ENCODE data around the gene KLHL17. TPM values are rescaled to one million over a fixed set of nuclear protein-coding genes. Genes with fewer than 3 reads are reported as not detected.

Gene KLHL17
- total RNA-seq, 1 experiment from 2014 or later: 66.9 TPM

DNA sequence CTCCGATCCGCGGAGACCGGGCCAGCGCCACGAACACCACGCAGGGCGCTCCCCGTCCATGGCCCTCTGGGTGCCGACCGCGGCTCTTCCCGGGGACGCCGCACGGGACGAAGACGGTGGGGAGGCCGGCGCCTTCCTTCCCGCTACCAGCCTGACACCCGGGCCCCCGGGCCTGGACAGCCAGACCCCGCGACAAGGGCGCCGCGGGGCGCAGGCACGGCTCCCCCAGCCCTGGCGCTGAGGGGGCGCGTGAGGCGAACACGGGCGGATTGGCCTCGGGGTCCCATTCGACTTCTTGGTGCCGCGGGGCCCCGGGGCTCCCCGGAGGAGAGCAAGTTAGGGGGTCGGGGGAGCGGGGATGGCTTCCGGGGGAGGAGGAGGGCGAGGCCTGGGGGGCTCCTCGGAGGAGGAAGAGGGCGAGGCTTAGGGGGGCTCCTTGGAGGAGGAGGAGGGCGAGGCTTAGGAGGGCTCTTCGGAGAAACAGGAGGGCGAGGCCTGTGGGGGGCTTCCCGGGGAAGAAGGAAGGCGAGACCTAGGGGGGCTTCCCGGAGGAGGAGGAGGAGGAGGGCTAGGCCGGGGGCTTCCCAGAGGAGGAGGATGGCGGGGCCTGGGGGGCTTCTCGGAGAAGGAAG lies 537 bp upstream of the KLHL17 start:
- peak overlapping the region; percentile 66 for H3K4me3 Mint-ChIP-seq
- no peaks in the 10 kb centered on the region for H3K9me3 Mint-ChIP-seq
- peaks cover 17% of the 10 kb centered on the region for H3K36me3 Mint-ChIP-seq
- TF ChIP-seq ZNF416 (CRISPR knock-in tag; IDR thresholded peaks at IDR 0.05) (no peak), TEAD4 (CRISPR knock-in tag; IDR thresholded peaks at IDR 0.05) (no peak), FOXK1 (CRISPR knock-in tag; IDR thresholded peaks at IDR 0.05) (no peak), GRHL2 (CRISPR knock-in tag; IDR thresholded peaks at IDR 0.05; ENCODE audit: insufficient replicate concordance, severe bottlenecking) (no peak), ZNF121 (CRISPR knock-in tag; IDR thresholded peaks at IDR 0.05) (peak; percentile 91), RELA (CRISPR knock-in tag; IDR thresholded peaks at IDR 0.05; ENCODE audit: borderline replicate concordance) (no peak)
- TF ChIP-seq, protein P1, sequence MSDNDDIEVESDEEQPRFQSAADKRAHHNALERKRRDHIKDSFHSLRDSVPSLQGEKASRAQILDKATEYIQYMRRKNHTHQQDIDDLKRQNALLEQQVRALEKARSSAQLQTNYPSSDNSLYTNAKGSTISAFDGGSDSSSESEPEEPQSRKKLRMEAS (CRISPR knock-in tag; IDR thresholded peaks at IDR 0.05): no peak
- TF ChIP-seq, protein P2, sequence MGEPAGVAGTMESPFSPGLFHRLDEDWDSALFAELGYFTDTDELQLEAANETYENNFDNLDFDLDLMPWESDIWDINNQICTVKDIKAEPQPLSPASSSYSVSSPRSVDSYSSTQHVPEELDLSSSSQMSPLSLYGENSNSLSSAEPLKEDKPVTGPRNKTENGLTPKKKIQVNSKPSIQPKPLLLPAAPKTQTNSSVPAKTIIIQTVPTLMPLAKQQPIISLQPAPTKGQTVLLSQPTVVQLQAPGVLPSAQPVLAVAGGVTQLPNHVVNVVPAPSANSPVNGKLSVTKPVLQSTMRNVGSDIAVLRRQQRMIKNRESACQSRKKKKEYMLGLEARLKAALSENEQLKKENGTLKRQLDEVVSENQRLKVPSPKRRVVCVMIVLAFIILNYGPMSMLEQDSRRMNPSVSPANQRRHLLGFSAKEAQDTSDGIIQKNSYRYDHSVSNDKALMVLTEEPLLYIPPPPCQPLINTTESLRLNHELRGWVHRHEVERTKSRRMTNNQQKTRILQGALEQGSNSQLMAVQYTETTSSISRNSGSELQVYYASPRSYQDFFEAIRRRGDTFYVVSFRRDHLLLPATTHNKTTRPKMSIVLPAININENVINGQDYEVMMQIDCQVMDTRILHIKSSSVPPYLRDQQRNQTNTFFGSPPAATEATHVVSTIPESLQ (CRISPR knock-in tag; IDR thresholded peaks at IDR 0.05): no peak
- peaks cover 14% of the 10 kb centered on the region for H3K4me1 Mint-ChIP-seq
- ChIA-PET POLR2A (interaction anchor here (1.0 kb wide), 1 partner anchor 17 kb away, joined by 3 read pairs; no protein-coding TSS in a partner anchor), CTCF (interaction anchor here (1.1 kb wide), 1 partner anchor 11 kb away, joined by 7 read pairs; no protein-coding TSS in a partner anchor)
- ATAC-seq (peak; percentile 3; the same call in 1 of the 2 replicates), DNase-seq (ENCODE audit: low spot score) (no peak)
- H3K27me3 Mint-ChIP-seq (ENCODE audit: low read depth): peaks cover 9% of the 10 kb centered on the region
- H3K27ac Mint-ChIP-seq: no peak overlapping the region

DNA sequence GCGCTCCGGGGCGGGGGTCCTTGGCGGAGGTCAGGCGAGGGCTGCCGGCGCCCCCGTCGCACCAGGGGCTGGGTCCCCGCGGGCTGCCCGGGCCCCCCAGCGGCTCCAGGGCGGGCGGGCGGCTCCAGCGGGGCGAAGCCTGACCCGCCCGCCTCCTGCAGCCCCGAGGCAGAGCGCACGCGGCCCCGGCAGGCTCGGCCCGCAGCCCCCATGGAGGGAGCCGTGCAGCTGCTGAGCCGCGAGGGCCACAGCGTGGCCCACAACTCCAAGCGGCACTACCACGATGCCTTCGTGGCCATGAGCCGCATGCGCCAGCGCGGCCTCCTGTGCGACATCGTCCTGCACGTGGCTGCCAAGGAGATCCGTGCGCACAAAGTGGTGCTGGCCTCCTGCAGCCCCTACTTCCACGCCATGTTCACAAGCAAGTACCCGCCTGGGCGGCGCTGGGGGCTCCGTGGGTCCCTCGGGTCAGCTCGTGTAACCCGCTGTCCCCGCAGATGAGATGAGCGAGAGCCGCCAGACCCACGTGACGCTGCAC lies 817 bp downstream of the KLHL17 start:
- DNase-seq (ENCODE audit: low spot score): no peak
- Mint-ChIP-seq H3K4me1 (peaks cover 14% of the 10 kb centered on the region), H3K9me3 (no peaks in the 10 kb centered on the region), H3K27ac (no peak overlapping the region), H3K4me3 (peak overlapping the region; percentile 58), H3K36me3 (peaks cover 7% of the 10 kb centered on the region), H3K27me3 (ENCODE audit: low read depth) (peaks cover 9% of the 10 kb centered on the region)
- ChIA-PET CTCF (interaction anchor here (0.9 to 1.6 kb wide), 3 partner anchors 9 to 103 kb away, joined by 3 read pairs; no protein-coding TSS in a partner anchor), POLR2A (no interaction called here)
- peak; percentile 3; the same call in 1 of the 2 replicates for ATAC-seq
- no peak for TF ChIP-seq ZNF232 (CRISPR knock-in tag; IDR thresholded peaks at IDR 0.05)
- TF ChIP-seq SMAD4 (CRISPR knock-in tag; IDR thresholded peaks at IDR 0.05): peak; percentile 40; the same call in 1 of the 2 replicates
- TF ChIP-seq FOXJ3 (CRISPR knock-in tag; IDR thresholded peaks at IDR 0.05; ENCODE audit: borderline replicate concordance): no peak
- no peak for TF ChIP-seq MXD4 (CRISPR knock-in tag; IDR thresholded peaks at IDR 0.05; ENCODE audit: borderline replicate concordance)
- TF ChIP-seq, protein P1 (CRISPR knock-in tag; IDR thresholded peaks at IDR 0.05): peak; percentile 88
- TF ChIP-seq TEAD1 (CRISPR knock-in tag; IDR thresholded peaks at IDR 0.05): 0 out of 2 replicates have a peak, but pooled peaks have one; percentile 34
- TF ChIP-seq TP53 (CRISPR knock-in tag; IDR thresholded peaks at IDR 0.05): no peak
- TF ChIP-seq RELA (CRISPR knock-in tag; IDR thresholded peaks at IDR 0.05; ENCODE audit: borderline replicate concordance): 0 out of 2 replicates have a peak, but pooled peaks have one; percentile 58
- TF ChIP-seq, protein P3, sequence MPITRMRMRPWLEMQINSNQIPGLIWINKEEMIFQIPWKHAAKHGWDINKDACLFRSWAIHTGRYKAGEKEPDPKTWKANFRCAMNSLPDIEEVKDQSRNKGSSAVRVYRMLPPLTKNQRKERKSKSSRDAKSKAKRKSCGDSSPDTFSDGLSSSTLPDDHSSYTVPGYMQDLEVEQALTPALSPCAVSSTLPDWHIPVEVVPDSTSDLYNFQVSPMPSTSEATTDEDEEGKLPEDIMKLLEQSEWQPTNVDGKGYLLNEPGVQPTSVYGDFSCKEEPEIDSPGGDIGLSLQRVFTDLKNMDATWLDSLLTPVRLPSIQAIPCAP (CRISPR knock-in tag; IDR thresholded peaks at IDR 0.05): 0 out of 2 replicates have a peak, but pooled peaks have one; percentile 16
- TF ChIP-seq, protein P4, sequence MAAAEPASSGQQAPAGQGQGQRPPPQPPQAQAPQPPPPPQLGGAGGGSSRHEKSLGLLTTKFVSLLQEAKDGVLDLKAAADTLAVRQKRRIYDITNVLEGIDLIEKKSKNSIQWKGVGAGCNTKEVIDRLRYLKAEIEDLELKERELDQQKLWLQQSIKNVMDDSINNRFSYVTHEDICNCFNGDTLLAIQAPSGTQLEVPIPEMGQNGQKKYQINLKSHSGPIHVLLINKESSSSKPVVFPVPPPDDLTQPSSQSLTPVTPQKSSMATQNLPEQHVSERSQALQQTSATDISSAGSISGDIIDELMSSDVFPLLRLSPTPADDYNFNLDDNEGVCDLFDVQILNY (CRISPR knock-in tag; IDR thresholded peaks at IDR 0.05): no peak
- no peak for TF ChIP-seq CREM (CRISPR knock-in tag; IDR thresholded peaks at IDR 0.05)
- no peak for TF ChIP-seq EMX1 (CRISPR knock-in tag; IDR thresholded peaks at IDR 0.05)
- TF ChIP-seq TEAD4 (CRISPR knock-in tag; IDR thresholded peaks at IDR 0.05): 0 out of 2 replicates have a peak, but pooled peaks have one; percentile 70
- TF ChIP-seq, protein P5, sequence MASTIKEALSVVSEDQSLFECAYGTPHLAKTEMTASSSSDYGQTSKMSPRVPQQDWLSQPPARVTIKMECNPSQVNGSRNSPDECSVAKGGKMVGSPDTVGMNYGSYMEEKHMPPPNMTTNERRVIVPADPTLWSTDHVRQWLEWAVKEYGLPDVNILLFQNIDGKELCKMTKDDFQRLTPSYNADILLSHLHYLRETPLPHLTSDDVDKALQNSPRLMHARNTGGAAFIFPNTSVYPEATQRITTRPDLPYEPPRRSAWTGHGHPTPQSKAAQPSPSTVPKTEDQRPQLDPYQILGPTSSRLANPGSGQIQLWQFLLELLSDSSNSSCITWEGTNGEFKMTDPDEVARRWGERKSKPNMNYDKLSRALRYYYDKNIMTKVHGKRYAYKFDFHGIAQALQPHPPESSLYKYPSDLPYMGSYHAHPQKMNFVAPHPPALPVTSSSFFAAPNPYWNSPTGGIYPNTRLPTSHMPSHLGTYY (CRISPR knock-in tag; IDR thresholded peaks at IDR 0.05): no peak
- no peak for TF ChIP-seq ZNF423 (CRISPR knock-in tag; IDR thresholded peaks at IDR 0.05)
- TF ChIP-seq CBFB (CRISPR knock-in tag; IDR thresholded peaks at IDR 0.05; ENCODE audit: low read depth): no peak
- TF ChIP-seq IRF2 (CRISPR knock-in tag; IDR thresholded peaks at IDR 0.05; ENCODE audit: borderline replicate concordance, low read depth): no peak
- TF ChIP-seq, protein P6, sequence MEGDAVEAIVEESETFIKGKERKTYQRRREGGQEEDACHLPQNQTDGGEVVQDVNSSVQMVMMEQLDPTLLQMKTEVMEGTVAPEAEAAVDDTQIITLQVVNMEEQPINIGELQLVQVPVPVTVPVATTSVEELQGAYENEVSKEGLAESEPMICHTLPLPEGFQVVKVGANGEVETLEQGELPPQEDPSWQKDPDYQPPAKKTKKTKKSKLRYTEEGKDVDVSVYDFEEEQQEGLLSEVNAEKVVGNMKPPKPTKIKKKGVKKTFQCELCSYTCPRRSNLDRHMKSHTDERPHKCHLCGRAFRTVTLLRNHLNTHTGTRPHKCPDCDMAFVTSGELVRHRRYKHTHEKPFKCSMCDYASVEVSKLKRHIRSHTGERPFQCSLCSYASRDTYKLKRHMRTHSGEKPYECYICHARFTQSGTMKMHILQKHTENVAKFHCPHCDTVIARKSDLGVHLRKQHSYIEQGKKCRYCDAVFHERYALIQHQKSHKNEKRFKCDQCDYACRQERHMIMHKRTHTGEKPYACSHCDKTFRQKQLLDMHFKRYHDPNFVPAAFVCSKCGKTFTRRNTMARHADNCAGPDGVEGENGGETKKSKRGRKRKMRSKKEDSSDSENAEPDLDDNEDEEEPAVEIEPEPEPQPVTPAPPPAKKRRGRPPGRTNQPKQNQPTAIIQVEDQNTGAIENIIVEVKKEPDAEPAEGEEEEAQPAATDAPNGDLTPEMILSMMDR (IDR thresholded peaks at IDR 0.05): no peak
- no peak for TF ChIP-seq ATF1 (CRISPR knock-in tag; IDR thresholded peaks at IDR 0.05)
- TF ChIP-seq ZNF121 (CRISPR knock-in tag; IDR thresholded peaks at IDR 0.05): no peak
- TF ChIP-seq ZBTB21 (CRISPR knock-in tag; IDR thresholded peaks at IDR 0.05; ENCODE audit: borderline replicate concordance): no peak
- TF ChIP-seq, protein P7, sequence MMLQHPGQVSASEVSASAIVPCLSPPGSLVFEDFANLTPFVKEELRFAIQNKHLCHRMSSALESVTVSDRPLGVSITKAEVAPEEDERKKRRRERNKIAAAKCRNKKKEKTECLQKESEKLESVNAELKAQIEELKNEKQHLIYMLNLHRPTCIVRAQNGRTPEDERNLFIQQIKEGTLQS (CRISPR knock-in tag; conservative IDR thresholded peaks at IDR 0.05): 0 out of 2 replicates have a peak, but pooled peaks have one; percentile 49
- TF ChIP-seq TCF7 (CRISPR knock-in tag; IDR thresholded peaks at IDR 0.05; ENCODE audit: low read depth): no peak
